CD4-positive, alpha-beta T cell treated with Interleukin-4 for 1 hour (primary cell): ENCODE measurements around the gene ALG2.

ENCODE experiments used
- DNase-seq, 2 donors: peaks; one replicate each; pipeline ENCODE4 v3.0.0-alpha.2; 2020 to 2022

ALG2 gene

GRCh38 chr9:99171225-99172123, 50.3 kb downstream of the ALG2 start:
- no peak for DNase-seq

DNA sequence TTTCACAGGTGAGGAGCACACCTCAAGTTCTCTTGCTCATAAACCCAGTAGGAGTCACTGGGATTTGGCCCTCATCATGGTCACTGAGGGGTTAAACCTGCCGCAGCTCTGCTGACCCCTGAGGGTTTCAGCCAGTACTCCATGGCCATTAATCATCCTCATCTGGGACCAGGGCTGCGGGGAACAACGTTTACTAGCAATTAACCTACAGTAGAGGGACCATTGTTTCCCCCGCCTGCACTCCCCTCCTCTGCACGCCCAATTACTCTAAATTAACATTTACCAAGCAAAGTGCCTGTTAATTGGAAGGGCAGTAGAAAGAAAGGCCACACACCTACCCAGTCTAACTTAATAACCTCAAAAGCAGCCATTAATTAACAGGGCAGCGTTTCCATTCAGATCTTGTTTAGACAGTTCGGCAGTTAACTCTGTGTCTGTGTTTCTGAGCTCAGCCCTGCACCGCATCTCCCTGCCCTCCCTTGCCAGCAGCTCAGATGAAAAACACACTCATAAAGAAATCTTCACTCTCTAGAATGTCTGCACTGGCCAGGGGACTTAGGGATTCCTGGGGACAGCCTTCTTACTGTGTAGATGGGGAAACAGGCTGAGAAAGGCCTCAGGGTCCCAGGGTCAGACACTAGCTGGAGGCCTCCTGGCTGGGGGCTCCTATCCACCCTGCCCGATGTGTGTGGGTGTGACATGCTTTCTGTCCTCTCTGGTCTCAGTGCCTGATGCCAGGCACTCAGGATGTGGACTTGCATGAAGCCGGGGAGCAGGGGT, 51.6 kb downstream of the ALG2 start:
- DNase-seq: no peak

- no peak for DNase-seq
These were observed 52.7 kb downstream of the ALG2 start for GRCh38 chr9:99169086-99169485.

DNA sequence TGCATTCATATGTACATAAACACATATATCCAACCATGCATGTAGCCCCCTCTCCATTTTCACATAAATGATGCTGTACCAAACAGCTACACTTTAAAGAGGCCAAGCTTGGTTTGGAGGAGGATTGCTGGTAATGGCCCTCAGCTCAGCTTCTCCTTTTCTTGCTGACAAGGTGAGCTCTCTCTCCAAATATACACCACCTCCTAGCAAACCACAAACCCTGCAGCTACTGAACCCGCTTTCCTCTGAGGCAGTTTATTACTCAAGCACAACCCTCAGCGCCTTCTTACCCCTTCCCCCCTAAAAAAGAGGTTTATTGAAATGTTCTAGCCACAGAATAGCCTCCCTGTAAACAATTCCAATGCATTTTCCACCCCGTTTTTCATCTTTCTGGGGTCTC, 54.0 kb downstream of the ALG2 start:
- no peak for DNase-seq

- no peak for DNase-seq
These were observed 54.6 kb downstream of the ALG2 start for GRCh38 chr9:99167119-99167518.
